ENCODE data around the gene SH3PXD2B. TPM values are rescaled to one million over a fixed set of nuclear protein-coding genes. Genes with fewer than 3 reads are reported as not detected.

The SH3PXD2B gene
- total RNA-seq, 4 donors from 2014 or later, result 13.7 to 27.1 (median 21.1) TPM

GRCh38 chr5:172440486-172440885 lies 13.8 kb downstream of the SH3PXD2B start:
- Histone ChIP-seq H3K27me3 (no peaks in the 10 kb centered on the region), H3K9me3 (no peaks in the 10 kb centered on the region), H3K4me3 (replicated peaks in 1 of 3) (no peak overlapping the region), H3K27ac (peak overlapping the region in 1 of 3 donors; percentile 19), H3K4me1 (peaks cover 50 to 59% of the 10 kb centered on the region in 2 donors), H3K36me3 (no peaks in the 10 kb centered on the region)
- TF ChIP-seq, protein P1, sequence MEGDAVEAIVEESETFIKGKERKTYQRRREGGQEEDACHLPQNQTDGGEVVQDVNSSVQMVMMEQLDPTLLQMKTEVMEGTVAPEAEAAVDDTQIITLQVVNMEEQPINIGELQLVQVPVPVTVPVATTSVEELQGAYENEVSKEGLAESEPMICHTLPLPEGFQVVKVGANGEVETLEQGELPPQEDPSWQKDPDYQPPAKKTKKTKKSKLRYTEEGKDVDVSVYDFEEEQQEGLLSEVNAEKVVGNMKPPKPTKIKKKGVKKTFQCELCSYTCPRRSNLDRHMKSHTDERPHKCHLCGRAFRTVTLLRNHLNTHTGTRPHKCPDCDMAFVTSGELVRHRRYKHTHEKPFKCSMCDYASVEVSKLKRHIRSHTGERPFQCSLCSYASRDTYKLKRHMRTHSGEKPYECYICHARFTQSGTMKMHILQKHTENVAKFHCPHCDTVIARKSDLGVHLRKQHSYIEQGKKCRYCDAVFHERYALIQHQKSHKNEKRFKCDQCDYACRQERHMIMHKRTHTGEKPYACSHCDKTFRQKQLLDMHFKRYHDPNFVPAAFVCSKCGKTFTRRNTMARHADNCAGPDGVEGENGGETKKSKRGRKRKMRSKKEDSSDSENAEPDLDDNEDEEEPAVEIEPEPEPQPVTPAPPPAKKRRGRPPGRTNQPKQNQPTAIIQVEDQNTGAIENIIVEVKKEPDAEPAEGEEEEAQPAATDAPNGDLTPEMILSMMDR (IDR thresholded peaks at IDR 0.05), result no peak
- TF ChIP-seq POLR2A (IDR thresholded peaks at IDR 0.05), result no peak
- 98 to 100% methylated on average over 7 of the region's 7 CpGs for WGBS, 2 donors
- no peak for DNase-seq
- intact Hi-C loops (cut with DNase I), result no loop called here

- Histone ChIP-seq H3K9me3 (no peaks in the 10 kb centered on the region), H3K36me3 (no peaks in the 10 kb centered on the region), H3K27ac (peak overlapping the region in 1 of 3 donors; percentile 19), H3K4me3 (replicated peaks in 1 of 3) (no peak overlapping the region), H3K27me3 (no peaks in the 10 kb centered on the region), H3K4me1 (peaks cover 46 to 53% of the 10 kb centered on the region in 2 donors)
- peak; percentile 85 to 94 for DNase-seq
- TF ChIP-seq, protein P1 (IDR thresholded peaks at IDR 0.05), result peak in 1 of 6 experiments; percentile 11
- TF ChIP-seq POLR2A (IDR thresholded peaks at IDR 0.05), result no peak
- WGBS, 2 donors, result 59 to 68% methylated on average over 14 to 22 of the region's 22 CpGs
- intact Hi-C loops (cut with DNase I), result no loop called here
Measured at GRCh38 chr5:172439785-172440477, 14.4 kb downstream of the SH3PXD2B start.

GRCh38 chr5:172438319-172438668 lies 16.0 kb downstream of the SH3PXD2B start:
- H3K27ac ChIP-seq, result peak overlapping the region; percentile 67 to 83 (median 83)
- DNase-seq, result no peak

DNA sequence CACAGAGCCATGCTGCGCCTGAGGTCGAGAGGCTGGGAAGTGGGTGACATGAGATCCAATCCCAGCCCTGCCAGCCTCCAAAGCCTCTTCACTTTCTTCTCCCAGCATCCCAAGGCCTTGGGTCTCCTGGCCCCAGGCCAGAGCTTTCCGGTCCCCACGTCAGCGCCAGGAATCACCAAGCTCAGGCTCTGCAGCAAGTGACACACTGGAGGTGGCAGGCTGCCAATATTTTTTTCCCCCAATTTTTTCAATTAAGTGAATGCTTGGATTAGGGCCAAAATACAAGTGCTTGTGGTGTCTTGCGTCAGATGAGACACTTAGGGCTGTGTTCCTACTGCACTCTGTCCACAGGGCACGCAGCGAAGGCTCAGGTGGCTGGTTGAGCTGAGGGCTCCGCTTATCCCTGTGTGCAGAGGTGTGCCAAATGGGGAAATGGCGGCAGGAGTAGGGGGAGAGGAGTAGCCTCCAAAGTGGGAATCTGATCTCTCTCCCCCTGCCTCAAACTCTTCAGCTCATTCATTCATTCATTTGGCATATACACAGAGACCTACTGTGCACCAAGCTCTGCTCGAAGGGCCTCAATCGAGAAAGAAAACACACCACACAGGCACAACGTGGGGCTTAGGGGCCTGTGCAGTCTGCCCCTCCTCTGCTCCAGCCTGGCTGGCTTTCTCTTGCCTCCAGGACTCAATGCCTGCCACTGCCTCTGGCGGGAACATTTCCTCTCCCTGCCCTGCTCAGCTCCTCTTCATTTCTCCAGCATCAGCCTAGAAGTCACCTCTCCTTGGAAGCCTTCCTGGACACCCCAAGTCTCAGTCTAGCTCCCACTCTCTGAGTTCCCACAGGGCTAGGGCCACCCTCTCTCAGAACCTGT lies 16.6 kb downstream of the SH3PXD2B start:
- no peaks in the 10 kb centered on the region for H3K27me3 ChIP-seq
- no peaks in the 10 kb centered on the region for H3K36me3 ChIP-seq
- no peak overlapping the region for H3K4me3 ChIP-seq (replicated peaks in 1 of 3)
- DNase-seq, result peak; percentile 89 to 90
- WGBS, 2 donors, result 23 to 29% methylated on average over 14 of the region's 14 CpGs
- peaks cover 29 to 34% of the 10 kb centered on the region in 2 donors for H3K4me1 ChIP-seq
- H3K27ac ChIP-seq, result peak overlapping the region; percentile 67 to 83 (median 83)
- intact Hi-C loops (cut with DNase I), result no loop called here
- H3K9me3 ChIP-seq, result no peaks in the 10 kb centered on the region
- TF ChIP-seq, protein P1 (IDR thresholded peaks at IDR 0.05), result no peak
- peak in 1 of 2 donors; percentile 58 for TF ChIP-seq POLR2A (IDR thresholded peaks at IDR 0.05)

More at GRCh38 chr5:172438319-172438668, 16.0 kb downstream of the SH3PXD2B start:
- intact Hi-C loops (cut with DNase I), result no loop called here
- 21 to 29% methylated on average over 6 of the region's 6 CpGs for WGBS, 2 donors
- Histone ChIP-seq H3K27me3 (no peaks in the 10 kb centered on the region), H3K4me3 (replicated peaks in 1 of 3) (no peak overlapping the region), H3K36me3 (no peaks in the 10 kb centered on the region), H3K4me1 (peaks cover 30 to 37% of the 10 kb centered on the region in 2 donors), H3K9me3 (no peaks in the 10 kb centered on the region)
- TF ChIP-seq, protein P1 (IDR thresholded peaks at IDR 0.05), result no peak
- TF ChIP-seq POLR2A (IDR thresholded peaks at IDR 0.05), result no peak

Measured in thyroid gland (tissue), 4 donors.